Fibroblast of peridontal ligament (primary cell): Measurements from ENCODE around the gene RAB25.
"Not testable (repeated sequence)": the region's sequence is repeated elsewhere in the genome, so short reads cannot be mapped to it uniquely, and the experiment has no call there.

Source experiments
- DNase-seq: peaks from one replicate; pipeline ENCODE4 v3.0.0-alpha.2; 2010; ENCODE audit errors: extremely low read depth

The RAB25 gene

DNA sequence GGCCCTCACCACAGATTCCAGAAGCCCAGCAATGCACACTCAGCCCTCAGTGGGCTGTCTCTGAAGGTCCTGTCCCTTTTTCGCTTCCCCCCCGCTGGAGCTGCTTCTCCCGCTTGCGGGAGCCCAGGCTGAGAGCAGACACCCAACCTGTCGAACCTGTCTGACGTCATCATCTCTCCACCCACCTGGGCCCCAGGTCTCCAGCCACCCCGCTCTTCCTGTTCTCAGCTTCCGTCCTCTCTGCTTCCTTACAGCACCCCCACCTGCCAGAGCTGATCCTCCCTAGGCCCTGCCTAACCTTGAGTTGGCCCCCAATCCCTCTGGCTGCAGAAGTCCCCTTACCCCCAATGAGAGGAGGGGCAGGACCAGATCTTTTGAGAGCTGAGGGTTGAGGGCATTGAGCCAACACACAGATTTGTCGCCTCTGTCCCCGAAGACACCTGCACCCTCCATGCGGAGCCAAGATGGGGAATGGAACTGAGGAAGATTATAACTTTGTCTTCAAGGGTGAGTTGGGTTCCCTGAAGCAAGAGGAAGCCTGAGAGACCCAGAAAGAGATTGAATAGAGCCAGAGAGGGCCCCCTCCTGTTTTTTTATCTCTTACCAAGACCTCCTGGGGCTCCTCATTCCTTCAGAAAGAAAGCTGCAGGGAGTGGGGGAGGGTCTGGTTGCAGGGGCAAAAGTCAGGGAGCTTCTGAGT is at the start of gene RAB25:
TSS of gene RAB25 (plus strand) at position 224 of the 700 bp plus-strand sequence. CDS start at position 465, 241 bp downstream.
- DNase-seq = no peak

DNA sequence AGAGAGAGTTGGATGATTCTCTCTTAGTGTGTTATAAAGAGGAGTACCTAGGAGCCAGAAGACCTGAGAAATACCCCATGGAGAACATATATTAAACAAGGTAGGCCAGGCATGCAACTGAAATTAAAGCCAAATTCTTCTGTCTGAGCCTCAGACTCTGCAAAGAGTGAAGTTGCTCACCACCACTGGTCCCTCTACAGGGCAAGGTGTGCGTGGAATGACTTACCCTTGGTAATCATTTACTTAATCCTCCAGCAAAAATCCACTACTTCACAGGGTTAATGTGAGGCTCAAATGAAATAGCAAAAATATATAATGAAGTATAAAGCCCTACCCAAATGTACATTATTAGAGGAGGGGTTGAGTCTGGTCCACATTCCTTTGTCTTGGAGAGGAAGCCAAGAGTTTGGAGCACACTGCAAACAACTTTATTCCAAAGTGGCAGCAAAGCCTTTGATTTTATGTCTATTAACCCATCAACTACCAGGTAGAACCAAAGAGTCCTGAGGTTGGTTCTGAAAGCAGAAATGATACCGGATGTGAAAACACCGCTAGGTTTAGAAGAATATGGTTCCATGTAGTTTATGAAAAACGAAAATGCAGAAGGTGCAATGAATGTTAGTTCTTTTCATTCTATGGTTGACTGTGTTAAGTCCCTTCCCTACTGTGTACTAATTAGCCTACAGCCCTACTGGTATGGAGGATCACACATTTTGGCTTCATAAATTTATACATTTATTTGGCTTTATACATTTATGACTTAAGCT is 48.7 kb upstream of the RAB25 start:
- no peak for DNase-seq

GRCh38 chr1:156014829-156015228 is 46.1 kb upstream of the RAB25 start:
- DNase-seq = no peak

- no peak for DNase-seq
Observed at GRCh38 chr1:156019946-156020292, 41.0 kb upstream of the RAB25 start.

DNA sequence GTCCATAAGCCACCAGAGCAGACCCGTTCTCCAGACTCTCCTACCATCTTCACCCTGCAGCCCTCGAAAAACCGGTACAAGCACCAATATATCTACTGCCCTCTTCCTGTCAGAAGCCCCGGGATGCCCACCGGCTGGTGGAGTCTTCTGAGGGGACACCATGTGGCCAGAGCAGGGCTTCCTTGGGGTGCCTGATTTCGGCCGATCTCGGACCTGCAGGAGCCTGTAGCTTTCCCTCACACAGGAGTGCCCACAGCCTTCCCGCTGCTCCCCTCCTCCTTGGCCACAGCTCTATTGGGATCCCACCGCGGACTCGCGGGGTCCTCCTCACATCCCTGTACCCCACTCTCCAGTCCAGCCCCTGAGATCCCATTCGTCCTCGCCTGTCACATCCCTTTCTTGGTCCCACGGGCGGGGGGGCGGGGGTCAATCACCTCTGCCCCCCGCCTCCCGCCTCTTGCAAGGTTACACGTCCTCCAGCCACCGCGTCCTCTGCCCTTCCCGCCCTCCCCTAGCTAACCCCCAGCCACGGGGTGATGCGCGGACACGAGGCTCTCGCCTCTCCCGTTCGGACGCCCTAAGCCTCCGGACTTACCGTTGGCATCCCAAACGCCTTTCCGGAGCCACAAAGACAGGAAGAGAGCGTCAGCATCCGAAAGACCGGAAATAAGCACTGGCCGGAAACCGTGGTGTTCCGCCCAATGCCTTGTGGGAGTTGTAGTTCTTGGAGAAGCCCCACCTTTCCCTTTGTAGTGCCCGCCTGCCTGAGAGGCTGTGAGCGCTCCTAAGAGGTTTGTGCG is 40.5 kb upstream of the RAB25 start, which contains the start of gene SSR2:
TSS of gene SSR2 (minus strand) at position 659 of the 800 bp plus-strand sequence. CDS start 784 bp downstream, outside the sequence.
- peak; percentile 90 for DNase-seq

DNA sequence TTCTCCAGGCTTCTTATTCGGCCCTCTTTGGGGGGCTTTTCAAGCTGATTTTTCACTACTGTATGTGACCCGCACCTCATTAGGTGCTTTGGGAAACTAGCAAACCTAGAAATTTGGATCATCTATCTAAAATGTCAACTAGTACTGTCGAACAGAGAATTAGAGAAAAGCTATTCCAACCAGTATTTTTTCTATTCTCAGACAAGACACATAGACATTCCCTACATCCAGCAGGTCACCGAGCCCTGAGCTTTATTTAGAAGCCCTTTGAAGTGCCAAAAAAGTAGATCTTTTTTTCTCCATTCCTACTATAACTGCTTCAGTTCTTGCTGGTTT is 39.9 kb upstream of the RAB25 start:
- no peak for DNase-seq

- no peak for DNase-seq
Observed at GRCh38 chr1:156021954-156022353, 39.0 kb upstream of the RAB25 start.

GRCh38 chr1:156024801-156025200 is 36.2 kb upstream of the RAB25 start:
- no peak for DNase-seq

DNA sequence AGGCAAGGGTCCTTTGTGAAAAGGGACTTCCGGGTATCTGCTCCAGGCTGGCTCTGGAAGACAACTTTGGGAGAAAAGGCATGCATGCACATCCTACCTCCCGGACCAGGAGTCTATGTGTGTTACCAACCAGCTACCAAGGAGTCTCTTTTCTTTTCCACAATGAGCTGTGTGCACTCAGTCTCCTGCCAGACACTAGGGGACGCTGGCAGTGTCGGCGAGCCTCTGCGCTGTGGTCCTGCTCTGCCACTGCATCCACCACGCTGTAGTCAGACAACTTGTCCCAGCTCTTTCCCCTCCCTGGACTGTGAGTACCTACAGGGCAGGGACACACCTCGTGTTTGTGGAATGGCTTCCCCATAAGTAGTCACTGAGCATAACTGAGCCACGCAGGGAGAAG is 35.1 kb upstream of the RAB25 start:
- DNase-seq = peak; percentile 37

DNA sequence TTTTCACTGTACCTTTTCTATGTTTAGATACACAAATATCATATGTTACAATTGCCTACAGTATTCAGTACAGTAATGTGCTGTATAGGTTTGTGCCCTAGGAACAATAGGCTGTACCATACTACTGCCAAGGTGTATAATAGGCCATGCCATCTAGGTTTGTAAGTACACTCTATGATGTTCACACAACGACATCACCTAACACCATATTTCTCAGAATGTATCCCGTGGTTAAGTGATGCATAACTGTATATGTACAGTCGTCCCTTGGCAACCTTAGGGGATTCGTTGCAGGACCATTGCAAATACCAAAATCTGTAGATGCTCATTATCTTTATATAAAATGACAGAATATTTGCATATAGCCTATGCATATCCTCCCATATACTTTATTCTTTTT is 34.4 kb upstream of the RAB25 start:
- DNase-seq = no peak

DNA sequence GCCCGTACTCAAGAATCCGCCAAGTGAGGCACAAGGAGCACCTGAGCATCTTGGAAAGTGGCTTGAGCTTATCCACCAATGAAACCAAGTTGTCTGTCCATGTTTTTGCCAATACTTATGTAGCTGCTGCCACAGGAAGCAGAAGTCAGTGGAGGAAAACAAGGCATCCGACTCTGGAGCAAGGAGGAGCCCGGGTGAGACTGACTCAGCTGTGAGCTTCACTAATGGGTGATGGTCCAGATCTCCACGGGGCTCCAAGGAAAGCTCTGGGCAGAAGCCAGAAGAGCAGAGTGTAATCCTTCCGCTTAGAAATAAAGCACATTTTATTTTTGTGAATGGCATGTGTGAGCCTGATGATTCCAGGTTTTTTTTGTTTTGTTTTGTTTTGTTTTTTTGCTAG is 27.9 kb upstream of the RAB25 start:
- DNase-seq = no peak

GRCh38 chr1:156034991-156035390 is 26.0 kb upstream of the RAB25 start:
- not testable (repeated sequence) for DNase-seq

DNA sequence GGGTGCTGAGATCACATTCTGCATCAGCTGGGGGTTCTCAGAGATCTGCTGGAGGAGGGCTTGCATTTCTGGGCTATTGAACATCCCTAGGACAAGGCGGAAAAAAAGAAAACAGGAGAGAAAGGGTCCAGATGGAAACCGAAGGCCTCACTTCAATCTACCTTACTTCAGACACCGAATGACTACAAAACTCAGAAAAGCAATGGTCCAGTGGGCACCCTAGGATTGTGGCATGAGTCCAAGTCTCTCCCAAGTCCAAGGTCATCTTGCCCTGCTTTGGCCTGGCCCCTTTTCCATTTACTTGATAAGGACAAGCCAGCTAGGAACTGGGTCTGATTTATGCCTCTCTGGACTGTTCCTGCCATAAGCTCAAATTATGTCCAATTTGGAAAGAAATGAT is 18.1 kb upstream of the RAB25 start:
- no peak for DNase-seq

- no peak for DNase-seq
Observed at GRCh38 chr1:156045076-156045475, 15.9 kb upstream of the RAB25 start.

DNA sequence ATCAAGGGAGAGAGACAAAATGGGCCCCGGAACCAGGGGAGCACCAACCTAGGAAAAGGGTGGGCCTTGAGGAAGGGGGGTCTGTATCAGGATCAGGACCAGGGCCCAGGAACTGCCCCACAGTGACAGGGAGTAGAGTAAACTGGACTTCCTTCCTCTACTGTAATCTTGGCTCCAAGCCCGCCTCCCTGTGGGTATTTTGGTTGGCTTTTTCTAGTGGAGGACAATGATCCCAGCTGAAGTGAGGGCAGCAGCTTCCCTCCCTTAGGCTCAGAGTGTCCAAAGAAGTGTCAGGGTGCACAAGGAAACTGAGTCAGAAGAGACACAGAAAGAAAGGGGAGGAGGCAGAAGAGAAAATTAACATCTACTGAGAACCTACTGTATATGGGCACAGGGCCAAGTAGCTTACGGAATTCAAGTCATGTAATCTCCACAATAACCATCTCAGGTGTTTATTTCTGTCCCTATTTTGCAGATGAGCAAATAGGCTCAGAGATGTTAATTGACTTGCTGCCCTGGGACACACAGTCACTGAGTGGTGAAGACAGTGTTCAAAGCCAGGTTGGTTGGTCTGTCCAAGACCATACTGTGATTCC is 12.2 kb upstream of the RAB25 start:
- no peak for DNase-seq

DNA sequence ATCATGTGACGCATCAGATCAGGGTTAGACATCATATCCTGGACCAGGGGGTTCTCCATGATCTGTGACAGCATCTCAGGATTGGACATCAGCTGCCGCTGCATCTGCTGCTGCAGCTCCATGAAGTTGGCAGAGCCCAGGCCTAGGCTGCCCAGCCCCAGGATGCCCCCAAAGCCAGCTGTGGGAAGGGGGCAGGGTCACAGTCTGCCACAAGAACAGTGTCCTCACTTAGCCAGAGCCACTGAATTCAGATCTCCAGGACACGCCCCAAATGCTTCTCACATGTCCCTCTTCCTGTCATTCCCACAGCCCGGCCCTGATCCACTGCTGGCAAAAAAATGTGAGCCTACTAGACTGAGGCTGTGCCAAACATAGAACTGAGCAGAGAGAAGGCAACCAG is 10.6 kb upstream of the RAB25 start:
- no peak for DNase-seq

GRCh38 chr1:156051011-156051725 is 9.8 kb upstream of the RAB25 start:
- DNase-seq = no peak

DNA sequence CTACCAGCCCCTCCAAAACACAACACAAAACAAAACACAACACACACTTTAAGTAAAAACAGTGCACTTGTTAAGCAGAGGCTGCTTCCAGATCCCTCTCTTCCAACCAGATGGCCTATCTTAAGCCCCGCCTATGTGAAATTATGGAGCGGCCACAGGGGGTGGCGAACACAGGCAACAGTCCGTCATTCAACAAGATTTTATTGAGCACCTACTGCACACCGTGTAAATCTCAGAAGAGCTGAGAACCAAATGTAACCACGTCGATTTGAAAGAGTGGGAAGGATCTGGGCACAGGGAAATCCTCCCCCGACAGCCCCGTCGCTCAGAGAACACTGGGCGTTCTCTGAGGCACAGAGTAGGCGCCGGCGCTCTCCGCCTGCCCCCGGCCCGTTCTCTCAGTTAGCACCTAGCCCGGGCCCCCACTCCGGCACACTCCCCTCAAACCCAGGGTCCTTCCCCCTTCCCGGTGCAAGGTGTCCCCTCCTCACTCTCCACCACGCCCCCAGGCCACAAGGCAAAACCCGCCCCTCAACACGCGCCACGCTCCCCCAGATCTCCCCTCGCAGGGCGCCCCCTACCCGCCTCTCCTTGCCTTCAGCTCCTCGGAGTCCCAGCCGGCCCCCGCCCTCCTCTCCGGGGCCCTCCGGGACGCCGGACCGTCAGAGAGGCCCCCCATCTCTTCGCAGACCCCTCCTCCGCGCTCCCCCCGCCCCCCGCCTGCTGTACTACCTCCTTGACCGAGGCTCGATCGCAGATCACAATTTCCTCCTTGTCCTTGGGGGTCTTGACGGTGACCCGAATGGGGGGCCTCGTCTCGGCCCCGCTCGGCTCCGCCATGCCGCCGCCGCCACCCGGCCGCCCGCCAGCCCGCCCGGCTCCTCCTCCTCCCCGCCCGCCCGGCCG is 7.8 kb upstream of the RAB25 start:
- peak; percentile 70 for DNase-seq

- peak; percentile 70 for DNase-seq
Observed at GRCh38 chr1:156053768-156054499, 7.0 kb upstream of the RAB25 start, which contains the start of gene UBQLN4. UBQLN4 (minus strand) TSS chr1:156053798; CDS start chr1:156053701, 97 bp downstream.
